Left ventricle myocardium inferior (tissue), 1 donor: ENCODE measurements around the gene TMTC1. TPM values are rescaled to one million over a fixed set of nuclear protein-coding genes. Genes with fewer than 3 reads are reported as not detected.

Source experiments
- DNase-seq: peaks from one replicate; pipeline ENCODE4 v3.0.0-alpha.2; 2020
- H3K27ac ChIP-seq: fragments of 200-600 bp; replicated peaks from 2 replicates; pipeline ENCODE4 v1.8.0; 2021
- H3K27me3 ChIP-seq: fragments of 200-600 bp; 2 replicates; pipeline ENCODE4 v1.8.0; 2021; ENCODE audit warnings: low read depth
- H3K36me3 ChIP-seq: fragments of 200-600 bp; 2 replicates; pipeline ENCODE4 v1.8.0; 2021
- H3K4me1 ChIP-seq: fragments of 200-600 bp; 2 replicates; pipeline ENCODE4 v1.8.0; 2021
- H3K4me3 ChIP-seq: fragments of 200-600 bp; 2 replicates; pipeline ENCODE4 v1.8.0; 2021; ENCODE audit warnings: mild to moderate bottlenecking, moderate library complexity
- H3K9me3 ChIP-seq: fragments of 200-600 bp; replicated peaks from 2 replicates; pipeline ENCODE4 v1.8.0; 2021
- CTCF ChIP-seq: fragments of 200-600 bp; IDR thresholded peaks from 2 replicates; pipeline ENCODE4 v1.8.0; 2021; ENCODE audit warnings: antibody characterized with exemption, mild to moderate bottlenecking, borderline replicate concordance
- intact Hi-C: fragments of 100-400 bp; cut with micrococcal nuclease; formaldehyde crosslinking; loops from one replicate; pipeline ENCODE4 v1.11.0; 2022
- total RNA-seq: library from RNA; stranded (reverse); fragmentation: NEBNext Ultra II Directional; extraction: Animal tissue kit (Norgen Biotek cat#: 25700); gene quantifications from one replicate; pipeline ENCODE4 v1.2.1, GENCODE V29; 2021
- donor health status: DM: no; HTN: yes; CAD: no; lungs with severe emphysema.

TMTC1 gene
- total RNA-seq, 1 donor from 2014 or later, result 38.4 TPM

GRCh38 chr12:29578731-29579130 lies 205.0 kb downstream of the TMTC1 start:
- H3K27ac ChIP-seq, result peak overlapping the region; percentile 81
- peaks cover 15% of the 10 kb centered on the region for H3K36me3 ChIP-seq
- no peak overlapping the region for H3K4me3 ChIP-seq
- H3K27me3 ChIP-seq, result no peaks in the 10 kb centered on the region
- intact Hi-C loops, result no loop called here
- DNase-seq, result no peak
- TF ChIP-seq CTCF, result no peak
- H3K9me3 ChIP-seq, result no peaks in the 10 kb centered on the region
- H3K4me1 ChIP-seq, result peaks cover 66% of the 10 kb centered on the region

- intact Hi-C loops, result no loop called here
- Histone ChIP-seq H3K27ac (peak overlapping the region; percentile 81), H3K9me3 (no peaks in the 10 kb centered on the region), H3K4me1 (peaks cover 60% of the 10 kb centered on the region), H3K27me3 (no peaks in the 10 kb centered on the region), H3K4me3 (no peak overlapping the region), H3K36me3 (peaks cover 15% of the 10 kb centered on the region)
- no peak for DNase-seq
- no peak for TF ChIP-seq CTCF
These were observed 205.7 kb downstream of the TMTC1 start for GRCh38 chr12:29578070-29578469.

GRCh38 chr12:29574500-29574899 lies 209.2 kb downstream of the TMTC1 start:
- Histone ChIP-seq H3K4me1 (peaks cover 33% of the 10 kb centered on the region), H3K36me3 (peaks cover 37% of the 10 kb centered on the region), H3K27ac (peak overlapping the region; percentile 51), H3K27me3 (no peaks in the 10 kb centered on the region), H3K4me3 (no peak overlapping the region), H3K9me3 (no peaks in the 10 kb centered on the region)
- intact Hi-C loops, result no loop called here
- DNase-seq, result no peak
- no peak for TF ChIP-seq CTCF

- no peak overlapping the region for H3K4me3 ChIP-seq
- peaks cover 37% of the 10 kb centered on the region for H3K36me3 ChIP-seq
- DNase-seq, result no peak
- no peaks in the 10 kb centered on the region for H3K9me3 ChIP-seq
- intact Hi-C loops, result no loop called here
- no peaks in the 10 kb centered on the region for H3K27me3 ChIP-seq
- peak overlapping the region; percentile 51 for H3K27ac ChIP-seq
- TF ChIP-seq CTCF, result no peak
- peaks cover 35% of the 10 kb centered on the region for H3K4me1 ChIP-seq
These were observed 210.8 kb downstream of the TMTC1 start for GRCh38 chr12:29572938-29573337.

- peaks cover 37% of the 10 kb centered on the region for H3K36me3 ChIP-seq
These were observed 211.3 kb downstream of the TMTC1 start for GRCh38 chr12:29572464-29572863.

More at GRCh38 chr12:29572464-29572863, 211.3 kb downstream of the TMTC1 start:
- intact Hi-C loops, result no loop called here
- peaks cover 35% of the 10 kb centered on the region for H3K4me1 ChIP-seq
- no peaks in the 10 kb centered on the region for H3K27me3 ChIP-seq
- no peak for TF ChIP-seq CTCF
- no peaks in the 10 kb centered on the region for H3K9me3 ChIP-seq
- H3K4me3 ChIP-seq, result no peak overlapping the region
- no peak for DNase-seq
- H3K27ac ChIP-seq, result peak overlapping the region; percentile 51
